GM20000 (cell line): ENCODE data around the gene MAP4K2.

Experiments used
- DNase-seq: peaks from one replicate; pipeline ENCODE4 v3.0.0; 2012; ENCODE audit warnings: low spot score
- TF ChIP-seq, protein P1 (sequence below): IDR thresholded peaks from 2 replicates; pipeline ENCODE4 v1.5.1; 2012; ENCODE audit warnings: mild to moderate bottlenecking, control low read depth; ENCODE audit errors: extremely low read depth, missing control alignments

Gene MAP4K2

DNA sequence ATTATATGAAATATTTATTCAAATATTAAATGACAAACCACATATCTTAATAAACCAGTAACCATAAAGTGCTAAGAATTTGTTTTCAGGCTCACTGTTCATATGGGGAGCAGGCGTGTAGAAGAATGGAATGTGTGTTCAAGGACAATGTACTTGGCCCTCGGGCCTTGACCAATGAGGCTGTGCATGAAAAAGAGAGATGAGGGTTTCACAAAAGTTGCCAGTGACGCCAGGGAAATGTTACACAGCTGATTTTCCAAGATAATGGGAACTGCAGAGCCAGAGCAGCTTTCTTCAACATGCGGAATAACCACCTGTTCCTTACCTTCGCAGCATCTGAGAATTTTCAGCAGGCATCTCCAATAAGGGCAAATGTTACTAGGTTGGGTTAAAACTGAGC lies 28.9 kb downstream of the MAP4K2 start:
- no peak for DNase-seq
- TF ChIP-seq, protein P1, sequence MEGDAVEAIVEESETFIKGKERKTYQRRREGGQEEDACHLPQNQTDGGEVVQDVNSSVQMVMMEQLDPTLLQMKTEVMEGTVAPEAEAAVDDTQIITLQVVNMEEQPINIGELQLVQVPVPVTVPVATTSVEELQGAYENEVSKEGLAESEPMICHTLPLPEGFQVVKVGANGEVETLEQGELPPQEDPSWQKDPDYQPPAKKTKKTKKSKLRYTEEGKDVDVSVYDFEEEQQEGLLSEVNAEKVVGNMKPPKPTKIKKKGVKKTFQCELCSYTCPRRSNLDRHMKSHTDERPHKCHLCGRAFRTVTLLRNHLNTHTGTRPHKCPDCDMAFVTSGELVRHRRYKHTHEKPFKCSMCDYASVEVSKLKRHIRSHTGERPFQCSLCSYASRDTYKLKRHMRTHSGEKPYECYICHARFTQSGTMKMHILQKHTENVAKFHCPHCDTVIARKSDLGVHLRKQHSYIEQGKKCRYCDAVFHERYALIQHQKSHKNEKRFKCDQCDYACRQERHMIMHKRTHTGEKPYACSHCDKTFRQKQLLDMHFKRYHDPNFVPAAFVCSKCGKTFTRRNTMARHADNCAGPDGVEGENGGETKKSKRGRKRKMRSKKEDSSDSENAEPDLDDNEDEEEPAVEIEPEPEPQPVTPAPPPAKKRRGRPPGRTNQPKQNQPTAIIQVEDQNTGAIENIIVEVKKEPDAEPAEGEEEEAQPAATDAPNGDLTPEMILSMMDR, result no peak

DNA sequence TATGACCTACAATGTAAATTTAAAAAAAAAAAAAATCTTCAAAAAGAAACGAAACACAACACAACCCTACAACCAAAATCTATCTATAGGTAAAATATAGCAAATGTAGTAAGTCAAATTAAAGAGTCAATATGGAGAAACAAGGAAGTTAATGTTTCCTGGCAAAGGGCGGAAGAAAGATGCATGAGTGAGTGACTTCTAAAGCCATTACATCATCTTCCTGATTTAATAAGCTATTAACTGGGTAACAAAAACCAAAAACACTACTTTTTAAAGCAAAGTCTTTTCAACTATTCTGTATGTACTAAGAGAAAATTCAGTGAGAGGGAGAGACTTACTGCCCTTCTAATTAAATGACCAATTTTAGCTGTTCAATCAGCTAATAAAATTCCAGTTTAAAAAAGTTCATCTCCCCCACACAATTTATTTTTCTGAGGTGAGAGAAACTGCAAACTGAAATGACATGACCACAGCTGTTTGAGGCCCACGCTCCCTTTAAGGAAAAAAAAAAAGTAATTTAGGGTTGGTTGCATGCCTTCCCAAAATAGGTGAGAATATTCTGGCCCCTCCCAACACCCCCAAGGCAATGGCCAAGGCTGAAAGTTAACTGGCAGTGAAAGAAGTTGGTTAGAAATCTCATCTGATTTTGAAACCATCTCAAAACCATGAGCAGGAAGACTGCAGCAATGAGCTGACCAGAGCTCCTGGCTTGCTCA lies 30.6 kb downstream of the MAP4K2 start:
- TF ChIP-seq, protein P1, result no peak
- peak; percentile 55 for DNase-seq

DNA sequence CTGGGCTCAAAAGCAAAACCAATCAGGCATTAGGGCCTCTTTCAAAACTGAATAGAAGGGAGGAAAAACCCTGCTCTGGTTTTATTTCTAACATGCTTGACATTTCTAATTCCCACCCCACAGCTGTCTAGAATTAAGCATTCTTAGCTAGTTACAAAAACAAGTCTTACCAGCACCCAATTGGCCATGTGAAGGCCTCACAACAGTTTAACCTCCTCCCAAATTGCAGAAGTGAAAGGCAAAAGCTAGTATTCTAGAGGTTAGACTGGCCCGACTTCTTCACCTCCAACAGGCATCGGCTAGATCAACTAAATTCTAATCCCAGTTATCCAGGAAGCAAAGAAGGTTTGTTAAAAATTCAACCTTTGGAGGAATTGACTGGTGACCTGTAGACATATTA lies 31.2 kb downstream of the MAP4K2 start:
- peak; percentile 66 for DNase-seq
- TF ChIP-seq, protein P1, result no peak

DNA sequence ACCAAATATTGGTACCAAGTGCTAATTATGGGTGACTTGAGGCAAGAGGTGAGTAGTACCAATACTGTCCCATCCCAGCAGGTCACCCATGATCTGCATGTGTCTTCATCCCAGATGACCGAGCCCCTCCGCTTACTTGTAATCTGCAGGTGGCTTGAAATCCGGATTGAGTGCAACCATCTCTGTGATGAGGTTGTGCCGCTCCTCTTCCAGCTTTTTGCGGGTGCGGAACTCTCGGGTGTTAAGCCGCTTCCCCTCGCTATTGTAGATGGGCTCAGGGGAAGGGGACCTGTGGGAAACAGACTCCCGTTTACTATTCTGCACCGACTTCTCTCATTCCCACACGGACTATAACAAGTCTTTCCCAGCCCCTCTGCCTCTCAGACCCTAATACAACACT lies 32.9 kb downstream of the MAP4K2 start:
- no peak for DNase-seq
- TF ChIP-seq, protein P1, result no peak

DNA sequence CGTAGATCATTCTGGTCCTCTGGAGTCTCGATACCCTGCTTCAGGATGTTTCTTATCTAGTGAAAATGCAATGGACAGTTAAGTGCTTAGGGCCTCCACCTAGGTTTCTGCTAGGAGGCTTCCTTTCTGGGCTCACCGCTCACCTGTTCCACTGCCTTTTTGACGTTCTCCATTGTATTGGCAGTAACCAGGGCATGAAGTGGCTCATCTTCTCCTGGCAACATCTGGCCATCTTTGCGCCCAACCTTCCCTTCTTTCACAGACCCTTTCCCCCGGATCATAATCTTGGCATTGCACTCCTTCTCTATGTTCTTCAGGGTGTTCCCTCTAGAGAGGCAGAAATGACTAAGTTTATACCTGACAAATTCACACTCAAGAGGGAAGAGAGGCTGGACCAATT lies 33.7 kb downstream of the MAP4K2 start:
- TF ChIP-seq, protein P1, result no peak
- DNase-seq, result no peak

DNA sequence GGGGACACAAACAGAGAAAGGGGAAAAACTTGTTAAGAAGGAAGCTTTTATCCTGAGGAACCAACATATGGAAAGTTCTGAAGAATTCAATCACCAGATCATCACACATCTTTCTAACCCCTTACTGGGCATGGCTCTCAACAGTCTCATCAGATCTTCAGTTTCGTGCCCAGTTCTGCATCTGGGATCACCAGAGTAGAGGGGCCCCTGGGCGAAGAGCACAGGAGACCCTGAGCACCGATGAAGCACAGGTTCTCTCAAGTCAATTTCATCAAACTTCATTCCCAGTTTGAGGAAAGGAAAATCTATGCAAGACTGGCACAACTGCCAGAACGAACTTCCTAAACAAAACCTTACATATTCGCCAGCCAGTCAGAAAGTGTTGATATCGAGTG lies 34.7 kb downstream of the MAP4K2 start:
- TF ChIP-seq, protein P1, result no peak
- DNase-seq, result no peak

DNA sequence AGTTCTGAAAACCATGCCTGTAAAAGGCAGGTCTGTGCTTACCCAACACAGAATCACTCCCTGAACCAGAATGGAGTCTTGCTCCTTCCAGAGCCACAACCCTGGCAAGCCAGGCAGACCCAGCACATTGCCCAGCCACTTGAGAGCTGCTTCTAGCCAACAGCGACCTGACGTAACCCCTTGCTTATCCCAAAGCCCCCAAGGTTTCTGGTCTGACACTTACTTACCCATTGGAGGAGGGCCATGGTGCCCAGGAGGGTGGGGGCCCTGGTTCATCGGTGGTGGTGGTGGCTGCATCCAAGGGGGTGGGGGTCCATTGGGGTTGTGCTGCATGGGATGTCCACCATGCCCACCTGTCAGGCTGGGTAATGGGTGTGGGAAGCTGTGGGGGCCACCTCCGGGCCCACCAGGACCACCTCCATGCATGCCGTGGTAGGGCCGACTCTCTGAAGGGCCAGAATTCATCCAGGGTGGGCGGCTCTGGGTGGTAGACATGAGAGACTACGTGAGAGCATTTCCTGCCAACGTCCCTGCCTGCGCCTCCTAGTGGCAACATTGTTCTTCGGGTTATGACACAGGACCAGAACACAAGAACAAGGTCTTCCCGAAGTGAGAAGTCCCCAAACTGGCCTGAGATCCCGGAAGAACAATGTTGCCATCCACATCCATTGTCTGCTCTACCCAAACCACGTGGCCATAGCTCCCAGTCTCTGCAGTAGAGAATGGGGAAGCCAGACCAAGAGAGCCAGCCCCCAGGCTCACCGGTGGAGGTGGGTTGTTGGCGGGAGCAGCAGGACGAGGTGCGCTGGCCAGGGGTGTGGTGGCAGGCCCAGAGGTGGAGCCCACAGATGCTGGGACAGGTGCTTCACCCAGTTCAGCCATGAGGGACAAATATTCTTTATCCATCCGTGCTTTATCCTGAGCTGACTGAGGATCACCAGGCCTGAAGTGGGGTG lies 35.4 kb downstream of the MAP4K2 start:
- TF ChIP-seq, protein P1, result peak; percentile 63

More for the DNA sequence above, 35.4 kb downstream of the MAP4K2 start:
- peak; percentile 64 for DNase-seq
